GM21390 (cell line): Measurements from ENCODE around the gene OGN.
A peak's percentile ranks its signal among the peaks of the same experiment; 100 is the strongest.

ENCODE experiments used
- ATAC-seq: cut with Tn5 transposase; IDR thresholded peaks from one replicate; pipeline ENCODE4 v1.9.1; 2021; ENCODE audit not compliant: unreplicated experiment

Gene OGN

DNA sequence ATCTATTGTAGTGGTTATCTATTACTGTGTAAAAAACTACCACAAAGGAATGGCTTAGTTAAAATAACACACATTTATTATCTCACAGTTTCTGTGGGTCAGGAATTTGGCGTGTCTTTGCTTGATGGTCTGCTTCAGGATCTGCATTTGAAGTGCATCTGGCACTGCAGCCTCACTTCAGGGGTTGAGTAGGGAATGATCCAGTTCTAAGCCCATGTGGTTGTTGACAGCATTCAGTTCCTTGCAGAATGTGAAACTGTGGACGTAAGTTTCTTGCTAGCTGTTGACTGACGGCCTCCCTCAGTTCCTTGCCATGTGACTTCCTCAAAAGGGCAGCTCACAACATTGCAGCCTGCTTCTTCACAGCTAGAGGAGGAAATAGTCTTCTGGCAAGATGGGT is 2.1 kb upstream of the OGN start:
- peak; percentile 81 for ATAC-seq

DNA sequence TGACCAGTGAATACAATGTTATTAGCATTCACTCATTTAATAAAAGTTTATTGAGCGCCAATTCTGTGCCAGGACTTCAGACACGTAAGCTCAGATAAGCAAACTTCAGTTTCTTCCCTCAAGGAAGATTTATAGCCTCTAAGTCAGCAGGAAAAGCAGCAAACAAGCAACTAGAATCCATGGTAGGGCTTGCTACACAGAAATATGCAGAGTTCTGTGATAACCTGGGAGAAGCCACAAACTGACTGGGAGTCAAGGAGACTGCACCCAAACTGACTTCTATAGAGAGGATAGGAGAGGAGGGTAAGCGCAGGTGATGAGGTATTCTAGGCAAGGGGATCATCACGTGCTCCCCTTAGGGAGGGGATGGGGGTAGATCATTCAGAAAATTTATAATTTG is 1.4 kb upstream of the OGN start:
- no peak for ATAC-seq

- no peak for ATAC-seq
These were observed 1.3 kb downstream of the OGN start for GRCh38 chr9:92402826-92403745.

- no peak for ATAC-seq
These were observed 2.0 kb downstream of the OGN start for GRCh38 chr9:92402360-92402759.

- no peak for ATAC-seq
These were observed 6.5 kb downstream of the OGN start for GRCh38 chr9:92397853-92398252.

- ATAC-seq = no peak
These were observed 8.8 kb downstream of the OGN start for GRCh38 chr9:92395617-92396016.

DNA sequence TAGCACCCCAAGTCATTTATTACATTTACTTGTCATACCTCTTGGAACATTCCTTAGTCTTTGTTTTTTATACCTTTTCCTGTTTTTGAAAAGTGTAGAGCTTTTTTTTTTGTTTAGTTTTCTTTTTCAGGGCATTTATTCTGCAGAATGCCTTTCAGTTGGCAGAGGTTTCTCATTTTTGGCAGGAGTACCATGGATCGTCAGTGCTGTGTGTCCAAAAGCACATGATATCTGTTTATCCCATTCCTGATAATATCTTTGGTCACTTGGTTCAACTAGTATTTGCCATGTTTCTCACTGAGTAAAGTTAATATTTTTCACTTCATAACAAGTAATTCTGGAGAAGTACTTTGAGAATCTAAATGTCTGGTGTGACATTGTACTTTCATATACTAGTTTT is 10.7 kb downstream of the OGN start:
- no peak for ATAC-seq

- no peak for ATAC-seq
These were observed 11.7 kb downstream of the OGN start for GRCh38 chr9:92392690-92393089.

GRCh38 chr9:92385953-92386352 is 18.4 kb downstream of the OGN start:
- no peak for ATAC-seq

GRCh38 chr9:92385477-92385876 is 18.9 kb downstream of the OGN start:
- no peak for ATAC-seq

DNA sequence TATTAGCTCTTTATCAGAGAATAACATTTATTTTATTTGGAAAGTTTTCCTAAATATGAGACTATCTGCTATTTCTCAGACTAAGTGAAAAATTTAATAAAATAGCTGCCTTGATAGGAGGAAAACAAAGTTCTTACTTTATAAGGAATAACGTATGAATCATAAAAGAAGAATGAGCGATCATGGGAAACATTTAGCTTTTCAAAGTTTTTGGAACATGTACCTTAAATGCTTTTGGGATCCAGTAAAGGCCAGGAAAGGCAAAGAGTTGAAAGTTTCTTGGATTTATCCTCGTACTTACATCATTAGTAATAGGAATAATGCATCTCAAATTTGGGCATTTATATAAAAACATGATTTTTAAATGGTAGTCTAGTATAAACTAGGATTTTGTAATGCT is 19.4 kb downstream of the OGN start:
- ATAC-seq = no peak

- ATAC-seq = no peak
These were observed 20.0 kb downstream of the OGN start for GRCh38 chr9:92384375-92384774.

DNA sequence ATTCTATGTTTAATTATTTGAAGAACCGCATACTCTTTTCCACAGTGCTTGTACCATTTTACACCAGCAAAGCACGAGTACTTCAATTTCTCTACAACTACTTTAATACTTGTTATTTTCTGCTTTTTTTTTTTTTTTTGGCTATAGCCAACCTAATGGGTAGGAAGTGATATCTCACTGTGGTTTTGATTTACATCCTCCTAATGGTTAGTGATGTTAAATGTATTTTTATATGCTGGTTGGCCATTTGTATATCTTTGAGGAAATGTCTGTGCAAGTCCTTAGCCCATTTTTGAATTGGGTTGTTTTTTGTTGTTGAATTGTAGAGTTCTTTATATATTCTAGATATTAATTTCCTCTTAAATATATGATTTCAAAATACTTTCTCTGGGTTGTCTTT is 22.6 kb downstream of the OGN start:
- no peak for ATAC-seq

DNA sequence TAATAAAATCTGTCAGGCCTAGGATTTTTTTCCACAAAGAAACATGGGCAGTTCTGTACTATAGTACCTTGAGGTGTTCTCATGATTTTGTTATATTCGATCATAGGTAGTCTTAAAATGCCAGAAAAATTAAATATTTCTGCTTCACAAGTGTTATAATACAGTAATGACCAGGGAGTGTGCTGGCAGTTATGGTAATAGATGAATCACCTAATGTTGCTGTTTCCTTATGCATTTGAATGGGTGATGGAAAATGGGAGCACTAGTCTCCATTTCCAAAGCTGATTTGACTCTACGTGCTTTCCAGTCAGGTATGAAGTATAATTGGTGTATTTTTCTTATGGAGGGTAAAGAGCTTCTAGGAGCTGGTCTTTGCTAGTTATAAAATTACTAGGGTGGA is 23.8 kb downstream of the OGN start:
- ATAC-seq = no peak

GRCh38 chr9:92378865-92379560 is 25.4 kb downstream of the OGN start:
- ATAC-seq = no peak

GRCh38 chr9:92377876-92378275 is 26.5 kb downstream of the OGN start:
- ATAC-seq = no peak

DNA sequence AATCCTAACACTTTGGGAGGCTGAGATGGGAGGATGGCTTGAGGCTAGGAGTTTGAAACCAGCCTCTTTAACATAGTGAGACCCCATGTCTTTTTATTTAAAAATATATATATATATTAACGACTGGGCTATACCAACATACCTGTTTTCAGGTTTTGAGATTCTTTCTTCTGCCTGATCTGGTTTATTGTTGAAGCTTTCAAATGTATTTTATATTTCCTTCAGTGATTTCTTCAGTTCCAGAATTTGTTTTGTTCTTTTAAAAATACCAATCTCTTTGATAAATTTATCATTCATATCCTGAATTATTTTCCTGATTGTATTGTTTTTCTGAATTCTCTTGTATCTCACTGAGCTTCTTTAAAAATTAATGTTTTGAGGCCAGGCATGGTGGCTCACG is 31.2 kb downstream of the OGN start:
- no peak for ATAC-seq

- no peak for ATAC-seq
These were observed 35.3 kb downstream of the OGN start for GRCh38 chr9:92369075-92369474.

DNA sequence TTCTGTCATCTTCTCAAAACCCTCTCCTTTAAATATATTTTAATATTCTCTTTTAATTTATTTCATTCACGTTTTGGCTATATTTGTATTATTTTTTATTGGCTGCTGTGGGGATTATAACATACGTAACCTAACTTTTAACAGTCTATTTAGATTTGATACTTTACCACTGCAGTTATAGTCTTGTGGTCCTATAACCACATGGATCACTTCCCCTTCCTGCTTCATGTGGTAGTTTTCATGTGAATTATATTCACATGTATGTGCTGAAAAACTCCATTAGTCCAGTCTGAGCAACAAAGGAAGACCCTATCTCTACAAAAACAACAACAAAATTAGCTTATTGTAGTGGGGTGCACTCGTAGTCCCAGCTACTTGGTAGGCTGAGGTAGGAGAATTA is 44.3 kb downstream of the OGN start:
- ATAC-seq = no peak

GRCh38 chr9:92359394-92359995 is 44.9 kb downstream of the OGN start:
- ATAC-seq = no peak

GRCh38 chr9:92353051-92353450 is 51.3 kb downstream of the OGN start:
- ATAC-seq = no peak

GRCh38 chr9:92350740-92351133 is 53.6 kb downstream of the OGN start:
- no peak for ATAC-seq
